ENCODE results near the gene FSTL4. TPM values are rescaled to one million over a fixed set of nuclear protein-coding genes. Genes with fewer than 3 reads are reported as not detected.
A peak's percentile ranks its signal among the peaks of the same experiment; 100 is the strongest.

The FSTL4 gene
- total and polyA plus RNA-seq, 2 experiments from 2014 or later = 1.4 to 2.8 TPM

DNA sequence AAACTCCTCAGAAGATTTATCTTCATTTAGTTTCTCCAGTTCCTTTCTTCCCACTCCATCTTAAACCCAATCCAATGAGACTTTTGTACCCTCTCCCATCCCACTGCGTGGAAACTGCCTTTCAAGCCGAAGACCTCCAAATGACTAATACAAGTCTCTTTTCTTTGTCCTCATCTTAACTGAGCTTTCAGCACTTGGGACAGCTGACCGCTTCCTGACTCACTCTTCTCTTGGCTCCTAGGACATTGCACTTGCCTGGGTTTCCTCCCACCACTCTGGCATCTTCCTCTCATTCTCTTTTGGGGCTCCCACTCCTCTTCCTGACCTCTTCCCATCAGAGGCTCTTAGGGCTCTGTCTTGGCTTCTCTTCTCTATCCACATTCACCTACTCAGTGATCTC is 316.8 kb downstream of the FSTL4 start:
- Mint-ChIP-seq H3K27ac (no peak overlapping the region), H3K27me3 (ENCODE audit: insufficient read depth, low read depth, poor library complexity) (peaks cover 3% of the 10 kb centered on the region), H3K9me3 (no peaks in the 10 kb centered on the region), H3K36me3 (ENCODE audit: low read depth) (no peaks in the 10 kb centered on the region), H3K4me1 (peaks cover 5% of the 10 kb centered on the region; the same call in 2 of the 3 replicates), H3K4me3 (no peak overlapping the region)
- Histone ChIP-seq H3K4me3 (no peak overlapping the region), H4K20me1 (replicated peaks; ENCODE audit: insufficient read depth) (no peaks in the 10 kb centered on the region), H3K9me2 (ENCODE audit: insufficient read depth) (peaks cover 10% of the 10 kb centered on the region; the same call in 1 of the 2 replicates), H3K36me3 (ENCODE audit: insufficient read depth) (no peaks in the 10 kb centered on the region), H3K79me2 (replicated peaks; ENCODE audit: insufficient read depth) (no peaks in the 10 kb centered on the region), H3K27ac (ENCODE audit: low read depth) (no peak overlapping the region), H3K27me3 (ENCODE audit: insufficient read depth) (no peaks in the 10 kb centered on the region), H3K4me1 (ENCODE audit: insufficient read depth) (no peaks in the 10 kb centered on the region), H3K4me2 (no peak overlapping the region), H2AFZ (no peak overlapping the region), H3F3A (replicated peaks; ENCODE audit: low read depth) (no peaks in the 10 kb centered on the region)
- no peak for ATAC-seq
- TF ChIP-seq STAT1 (IDR thresholded peaks at IDR 0.05; ENCODE audit: unreplicated experiment) (no peak), ZNF462 (CRISPR knock-in tag; IDR thresholded peaks at IDR 0.05) (no peak), REST (IDR thresholded peaks at IDR 0.05; ENCODE audit: unreplicated experiment) (peak; percentile 45), EZH2 (IDR thresholded peaks at IDR 0.05; ENCODE audit: low read depth, unreplicated experiment) (no peak), JUNB (IDR thresholded peaks at IDR 0.05; ENCODE audit: unreplicated experiment) (no peak)
- no peak for DNase-seq (ENCODE audit: low spot score)
